ENCODE measurements around the gene PLPP6. TPM values are rescaled to one million over a fixed set of nuclear protein-coding genes. Genes with fewer than 3 reads are reported as not detected.
"Not testable (repeated sequence)": the region's sequence is repeated elsewhere in the genome, so short reads cannot be mapped to it uniquely, and the experiment has no call there.

The PLPP6 gene
- total RNA-seq, 1 experiment from 2014 or later: 13.4 TPM

GRCh38 chr9:4654538-4654937 is 7.6 kb upstream of the PLPP6 start:
- ATAC-seq (no peak), DNase-seq (ENCODE audit: low spot score) (no peak)
- H3K4me1 Mint-ChIP-seq: peaks cover 29% of the 10 kb centered on the region
- no peaks in the 10 kb centered on the region for H3K36me3 Mint-ChIP-seq
- no peak overlapping the region for H3K4me3 Mint-ChIP-seq
- no peaks in the 10 kb centered on the region for H3K27me3 Mint-ChIP-seq (ENCODE audit: low read depth)
- no peaks in the 10 kb centered on the region for H3K9me3 Mint-ChIP-seq
- POLR2A ChIA-PET: no interaction called here
- no peak overlapping the region for H3K27ac Mint-ChIP-seq
- TF ChIP-seq, protein P1, sequence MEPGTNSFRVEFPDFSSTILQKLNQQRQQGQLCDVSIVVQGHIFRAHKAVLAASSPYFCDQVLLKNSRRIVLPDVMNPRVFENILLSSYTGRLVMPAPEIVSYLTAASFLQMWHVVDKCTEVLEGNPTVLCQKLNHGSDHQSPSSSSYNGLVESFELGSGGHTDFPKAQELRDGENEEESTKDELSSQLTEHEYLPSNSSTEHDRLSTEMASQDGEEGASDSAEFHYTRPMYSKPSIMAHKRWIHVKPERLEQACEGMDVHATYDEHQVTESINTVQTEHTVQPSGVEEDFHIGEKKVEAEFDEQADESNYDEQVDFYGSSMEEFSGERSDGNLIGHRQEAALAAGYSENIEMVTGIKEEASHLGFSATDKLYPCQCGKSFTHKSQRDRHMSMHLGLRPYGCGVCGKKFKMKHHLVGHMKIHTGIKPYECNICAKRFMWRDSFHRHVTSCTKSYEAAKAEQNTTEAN (CRISPR knock-in tag; IDR thresholded peaks at IDR 0.05): no peak
- CTCF ChIA-PET: no interaction called here

DNA sequence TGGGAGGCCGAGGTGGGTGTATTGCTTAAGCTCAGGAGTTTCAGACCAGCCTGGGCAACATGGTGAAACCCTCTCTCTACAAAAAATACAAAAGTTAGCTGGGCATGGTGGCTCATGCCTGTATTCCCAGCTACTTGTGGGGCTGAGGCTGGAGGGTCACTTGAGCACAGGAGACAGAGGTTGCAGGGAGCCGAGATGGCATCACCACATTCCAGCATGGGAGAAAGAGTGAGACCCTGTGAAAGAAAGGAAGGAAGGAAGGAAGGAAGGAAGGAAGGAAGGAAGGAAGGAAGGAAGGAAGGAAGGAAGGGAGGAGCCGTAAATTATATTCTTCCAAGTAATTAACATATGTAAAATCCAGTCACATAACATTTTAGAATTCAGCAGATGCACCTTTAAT is 5.9 kb upstream of the PLPP6 start:
- DNase-seq (ENCODE audit: low spot score); H3K27me3 Mint-ChIP-seq (ENCODE audit: low read depth); ATAC-seq; H3K36me3 Mint-ChIP-seq; POLR2A ChIA-PET; H3K4me3 Mint-ChIP-seq; H3K9me3 Mint-ChIP-seq: not testable (repeated sequence)
- H3K4me1 Mint-ChIP-seq: peaks cover 32% of the 10 kb centered on the region
- H3K27ac Mint-ChIP-seq: peak overlapping the region; percentile 86
- CTCF ChIA-PET: interaction anchor here (1.2 kb wide), 1 partner anchor 10 kb away, joined by 5 read pairs; the partner anchor contains the start of gene SPATA6L

GRCh38 chr9:4656621-4657020 is 5.5 kb upstream of the PLPP6 start:
- POLR2A ChIA-PET: interaction anchor here (0.7 kb wide), 1 partner anchor 8 kb away, joined by 3 read pairs; no protein-coding TSS in a partner anchor
- CTCF ChIA-PET: interaction anchor here (1.2 kb wide), 1 partner anchor 9 kb away, joined by 5 read pairs; the partner anchor contains the start of gene SPATA6L
- no peaks in the 10 kb centered on the region for H3K27me3 Mint-ChIP-seq (ENCODE audit: low read depth)
- peak overlapping the region; percentile 85 for H3K27ac Mint-ChIP-seq
- ATAC-seq (no peak), DNase-seq (ENCODE audit: low spot score) (no peak)
- peaks cover 5% of the 10 kb centered on the region for H3K36me3 Mint-ChIP-seq
- no peak overlapping the region for H3K4me3 Mint-ChIP-seq
- peaks cover 5% of the 10 kb centered on the region; the same call in 1 of the 2 replicates for H3K9me3 Mint-ChIP-seq
- H3K4me1 Mint-ChIP-seq: peaks cover 36% of the 10 kb centered on the region
- TF ChIP-seq, protein P2, sequence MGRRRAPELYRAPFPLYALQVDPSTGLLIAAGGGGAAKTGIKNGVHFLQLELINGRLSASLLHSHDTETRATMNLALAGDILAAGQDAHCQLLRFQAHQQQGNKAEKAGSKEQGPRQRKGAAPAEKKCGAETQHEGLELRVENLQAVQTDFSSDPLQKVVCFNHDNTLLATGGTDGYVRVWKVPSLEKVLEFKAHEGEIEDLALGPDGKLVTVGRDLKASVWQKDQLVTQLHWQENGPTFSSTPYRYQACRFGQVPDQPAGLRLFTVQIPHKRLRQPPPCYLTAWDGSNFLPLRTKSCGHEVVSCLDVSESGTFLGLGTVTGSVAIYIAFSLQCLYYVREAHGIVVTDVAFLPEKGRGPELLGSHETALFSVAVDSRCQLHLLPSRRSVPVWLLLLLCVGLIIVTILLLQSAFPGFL (CRISPR knock-in tag; IDR thresholded peaks at IDR 0.05; ENCODE audit: borderline replicate concordance): no peak
- no peak for TF ChIP-seq SOX15 (CRISPR knock-in tag; IDR thresholded peaks at IDR 0.05)
- TF ChIP-seq, protein P3, sequence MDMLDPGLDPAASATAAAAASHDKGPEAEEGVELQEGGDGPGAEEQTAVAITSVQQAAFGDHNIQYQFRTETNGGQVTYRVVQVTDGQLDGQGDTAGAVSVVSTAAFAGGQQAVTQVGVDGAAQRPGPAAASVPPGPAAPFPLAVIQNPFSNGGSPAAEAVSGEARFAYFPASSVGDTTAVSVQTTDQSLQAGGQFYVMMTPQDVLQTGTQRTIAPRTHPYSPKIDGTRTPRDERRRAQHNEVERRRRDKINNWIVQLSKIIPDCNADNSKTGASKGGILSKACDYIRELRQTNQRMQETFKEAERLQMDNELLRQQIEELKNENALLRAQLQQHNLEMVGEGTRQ (CRISPR knock-in tag; IDR thresholded peaks at IDR 0.05): no peak
- TF ChIP-seq, protein P4, sequence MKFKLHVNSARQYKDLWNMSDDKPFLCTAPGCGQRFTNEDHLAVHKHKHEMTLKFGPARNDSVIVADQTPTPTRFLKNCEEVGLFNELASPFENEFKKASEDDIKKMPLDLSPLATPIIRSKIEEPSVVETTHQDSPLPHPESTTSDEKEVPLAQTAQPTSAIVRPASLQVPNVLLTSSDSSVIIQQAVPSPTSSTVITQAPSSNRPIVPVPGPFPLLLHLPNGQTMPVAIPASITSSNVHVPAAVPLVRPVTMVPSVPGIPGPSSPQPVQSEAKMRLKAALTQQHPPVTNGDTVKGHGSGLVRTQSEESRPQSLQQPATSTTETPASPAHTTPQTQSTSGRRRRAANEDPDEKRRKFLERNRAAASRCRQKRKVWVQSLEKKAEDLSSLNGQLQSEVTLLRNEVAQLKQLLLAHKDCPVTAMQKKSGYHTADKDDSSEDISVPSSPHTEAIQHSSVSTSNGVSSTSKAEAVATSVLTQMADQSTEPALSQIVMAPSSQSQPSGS (CRISPR knock-in tag; IDR thresholded peaks at IDR 0.05; ENCODE audit: borderline replicate concordance, low read depth): no peak
- TF ChIP-seq NR3C1 (CRISPR knock-in tag; conservative IDR thresholded peaks at IDR 0.05; ENCODE audit: low read depth): no peak
- TF ChIP-seq HMGXB4 (CRISPR knock-in tag; IDR thresholded peaks at IDR 0.05): no peak
- TF ChIP-seq, protein P5, sequence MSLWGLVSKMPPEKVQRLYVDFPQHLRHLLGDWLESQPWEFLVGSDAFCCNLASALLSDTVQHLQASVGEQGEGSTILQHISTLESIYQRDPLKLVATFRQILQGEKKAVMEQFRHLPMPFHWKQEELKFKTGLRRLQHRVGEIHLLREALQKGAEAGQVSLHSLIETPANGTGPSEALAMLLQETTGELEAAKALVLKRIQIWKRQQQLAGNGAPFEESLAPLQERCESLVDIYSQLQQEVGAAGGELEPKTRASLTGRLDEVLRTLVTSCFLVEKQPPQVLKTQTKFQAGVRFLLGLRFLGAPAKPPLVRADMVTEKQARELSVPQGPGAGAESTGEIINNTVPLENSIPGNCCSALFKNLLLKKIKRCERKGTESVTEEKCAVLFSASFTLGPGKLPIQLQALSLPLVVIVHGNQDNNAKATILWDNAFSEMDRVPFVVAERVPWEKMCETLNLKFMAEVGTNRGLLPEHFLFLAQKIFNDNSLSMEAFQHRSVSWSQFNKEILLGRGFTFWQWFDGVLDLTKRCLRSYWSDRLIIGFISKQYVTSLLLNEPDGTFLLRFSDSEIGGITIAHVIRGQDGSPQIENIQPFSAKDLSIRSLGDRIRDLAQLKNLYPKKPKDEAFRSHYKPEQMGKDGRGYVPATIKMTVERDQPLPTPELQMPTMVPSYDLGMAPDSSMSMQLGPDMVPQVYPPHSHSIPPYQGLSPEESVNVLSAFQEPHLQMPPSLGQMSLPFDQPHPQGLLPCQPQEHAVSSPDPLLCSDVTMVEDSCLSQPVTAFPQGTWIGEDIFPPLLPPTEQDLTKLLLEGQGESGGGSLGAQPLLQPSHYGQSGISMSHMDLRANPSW (CRISPR knock-in tag; conservative IDR thresholded peaks at IDR 0.05; ENCODE audit: low read depth): no peak
- TF ChIP-seq, protein P6, sequence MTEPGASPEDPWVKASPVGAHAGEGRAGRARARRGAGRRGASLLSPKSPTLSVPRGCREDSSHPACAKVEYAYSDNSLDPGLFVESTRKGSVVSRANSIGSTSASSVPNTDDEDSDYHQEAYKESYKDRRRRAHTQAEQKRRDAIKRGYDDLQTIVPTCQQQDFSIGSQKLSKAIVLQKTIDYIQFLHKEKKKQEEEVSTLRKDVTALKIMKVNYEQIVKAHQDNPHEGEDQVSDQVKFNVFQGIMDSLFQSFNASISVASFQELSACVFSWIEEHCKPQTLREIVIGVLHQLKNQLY (CRISPR knock-in tag; IDR thresholded peaks at IDR 0.05): no peak
- TF ChIP-seq ZNF396 (CRISPR knock-in tag; IDR thresholded peaks at IDR 0.05; ENCODE audit: borderline replicate concordance): no peak
- no peak for TF ChIP-seq PRRX2 (CRISPR knock-in tag; IDR thresholded peaks at IDR 0.05)
- TF ChIP-seq EMX1 (CRISPR knock-in tag; IDR thresholded peaks at IDR 0.05): no peak
- TF ChIP-seq CREB1 (CRISPR knock-in tag; IDR thresholded peaks at IDR 0.05): no peak
- no peak for TF ChIP-seq TEAD4 (CRISPR knock-in tag; IDR thresholded peaks at IDR 0.05)
- TF ChIP-seq NR1H2 (CRISPR knock-in tag; IDR thresholded peaks at IDR 0.05): no peak
- no peak for TF ChIP-seq MAX (CRISPR knock-in tag; IDR thresholded peaks at IDR 0.05)
- TF ChIP-seq RORB (CRISPR knock-in tag; IDR thresholded peaks at IDR 0.05): no peak
- TF ChIP-seq, protein P7, sequence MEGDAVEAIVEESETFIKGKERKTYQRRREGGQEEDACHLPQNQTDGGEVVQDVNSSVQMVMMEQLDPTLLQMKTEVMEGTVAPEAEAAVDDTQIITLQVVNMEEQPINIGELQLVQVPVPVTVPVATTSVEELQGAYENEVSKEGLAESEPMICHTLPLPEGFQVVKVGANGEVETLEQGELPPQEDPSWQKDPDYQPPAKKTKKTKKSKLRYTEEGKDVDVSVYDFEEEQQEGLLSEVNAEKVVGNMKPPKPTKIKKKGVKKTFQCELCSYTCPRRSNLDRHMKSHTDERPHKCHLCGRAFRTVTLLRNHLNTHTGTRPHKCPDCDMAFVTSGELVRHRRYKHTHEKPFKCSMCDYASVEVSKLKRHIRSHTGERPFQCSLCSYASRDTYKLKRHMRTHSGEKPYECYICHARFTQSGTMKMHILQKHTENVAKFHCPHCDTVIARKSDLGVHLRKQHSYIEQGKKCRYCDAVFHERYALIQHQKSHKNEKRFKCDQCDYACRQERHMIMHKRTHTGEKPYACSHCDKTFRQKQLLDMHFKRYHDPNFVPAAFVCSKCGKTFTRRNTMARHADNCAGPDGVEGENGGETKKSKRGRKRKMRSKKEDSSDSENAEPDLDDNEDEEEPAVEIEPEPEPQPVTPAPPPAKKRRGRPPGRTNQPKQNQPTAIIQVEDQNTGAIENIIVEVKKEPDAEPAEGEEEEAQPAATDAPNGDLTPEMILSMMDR (IDR thresholded peaks at IDR 0.05): no peak
- TF ChIP-seq FOXP1 (CRISPR knock-in tag; IDR thresholded peaks at IDR 0.05; ENCODE audit: borderline replicate concordance): no peak
